Measurements from ENCODE around the gene PAX6.
A peak's percentile ranks its signal among the peaks of the same experiment; 100 is the strongest.

The PAX6 gene

GRCh38 chr11:31822175-31822926 lies 11.2 kb upstream of the PAX6 start:
- DNase-seq = no peak

- DNase-seq = no peak
These were observed 10.6 kb upstream of the PAX6 start for GRCh38 chr11:31821766-31822165.

GRCh38 chr11:31821235-31821764 lies 10.2 kb upstream of the PAX6 start:
- DNase-seq = no peak

GRCh38 chr11:31820438-31820818 lies 9.3 kb upstream of the PAX6 start:
- no peak for DNase-seq

GRCh38 chr11:31819621-31820437 lies 8.7 kb upstream of the PAX6 start:
- DNase-seq = no peak

GRCh38 chr11:31818874-31819331 lies 7.8 kb upstream of the PAX6 start:
- DNase-seq = no peak

GRCh38 chr11:31818425-31818755 lies 7.3 kb upstream of the PAX6 start:
- DNase-seq = no peak

- peak; percentile 8 for DNase-seq
These were observed 6.7 kb upstream of the PAX6 start for GRCh38 chr11:31817621-31818424.

GRCh38 chr11:31817054-31817620 lies 6.0 kb upstream of the PAX6 start:
- DNase-seq = peak; percentile 53

- DNase-seq = no peak
These were observed 5.4 kb upstream of the PAX6 start for GRCh38 chr11:31816468-31817053.

- DNase-seq = no peak
These were observed 4.8 kb upstream of the PAX6 start for GRCh38 chr11:31815711-31816467.

- DNase-seq = no peak
These were observed 3.2 kb upstream of the PAX6 start for GRCh38 chr11:31814176-31814868.

- DNase-seq = no peak
These were observed 2.5 kb upstream of the PAX6 start for GRCh38 chr11:31813391-31814175.

- DNase-seq = peak; percentile 12
These were observed 1.6 kb upstream of the PAX6 start for GRCh38 chr11:31812383-31813381.

GRCh38 chr11:31809857-31810778 lies 1.0 kb downstream of the PAX6 start:
- peak; percentile 49 for DNase-seq

GRCh38 chr11:31809541-31809856 lies 1.6 kb downstream of the PAX6 start:
- no peak for DNase-seq

GRCh38 chr11:31808721-31809540 lies 2.2 kb downstream of the PAX6 start:
- DNase-seq = no peak
